Measurements from ENCODE around the gene VWA2.

Gene VWA2

GRCh38 chr10:114250236-114250635 lies 11.2 kb downstream of the VWA2 start:
- no peak for DNase-seq (ENCODE audit: low spot score)

- DNase-seq (ENCODE audit: low spot score) = no peak
Observed at GRCh38 chr10:114250716-114251115, 11.7 kb downstream of the VWA2 start.

GRCh38 chr10:114252092-114252491 lies 13.0 kb downstream of the VWA2 start:
- DNase-seq (ENCODE audit: low spot score) = no peak

- no peak for DNase-seq (ENCODE audit: low spot score)
Observed at GRCh38 chr10:114252883-114253282, 13.8 kb downstream of the VWA2 start.

GRCh38 chr10:114255227-114255626 lies 16.2 kb downstream of the VWA2 start:
- no peak for DNase-seq (ENCODE audit: low spot score)

- DNase-seq (ENCODE audit: low spot score) = no peak
Observed at GRCh38 chr10:114256008-114256765, 17.1 kb downstream of the VWA2 start.

GRCh38 chr10:114256822-114257221 lies 17.8 kb downstream of the VWA2 start:
- no peak for DNase-seq (ENCODE audit: low spot score)

- no peak for DNase-seq (ENCODE audit: low spot score)
Observed at GRCh38 chr10:114257498-114257897, 18.4 kb downstream of the VWA2 start.

- DNase-seq (ENCODE audit: low spot score) = no peak
Observed at GRCh38 chr10:114258274-114258840, 19.3 kb downstream of the VWA2 start.

GRCh38 chr10:114259824-114260223 lies 20.8 kb downstream of the VWA2 start:
- peak; percentile 88 for DNase-seq (ENCODE audit: low spot score)

GRCh38 chr10:114260366-114260765 lies 21.3 kb downstream of the VWA2 start:
- DNase-seq (ENCODE audit: low spot score) = no peak

- peak; percentile 64 for DNase-seq (ENCODE audit: low spot score)
Observed at GRCh38 chr10:114261076-114261475, 22.0 kb downstream of the VWA2 start.

- no peak for DNase-seq (ENCODE audit: low spot score)
Observed at GRCh38 chr10:114262496-114262895, 23.4 kb downstream of the VWA2 start.

GRCh38 chr10:114265392-114266053 lies 26.5 kb downstream of the VWA2 start:
- peak; percentile 61 for DNase-seq (ENCODE audit: low spot score)

GRCh38 chr10:114266521-114266920 lies 27.5 kb downstream of the VWA2 start:
- DNase-seq (ENCODE audit: low spot score) = no peak

- DNase-seq (ENCODE audit: low spot score) = no peak
Observed at GRCh38 chr10:114271075-114271778, 32.2 kb downstream of the VWA2 start.

- peak; percentile 93 for DNase-seq (ENCODE audit: low spot score)
Observed at GRCh38 chr10:114271779-114272167, 32.7 kb downstream of the VWA2 start.

GRCh38 chr10:114272696-114273095 lies 33.6 kb downstream of the VWA2 start:
- no peak for DNase-seq (ENCODE audit: low spot score)

GRCh38 chr10:114273910-114274309 lies 34.9 kb downstream of the VWA2 start:
- DNase-seq (ENCODE audit: low spot score) = no peak

GRCh38 chr10:114274616-114275453 lies 35.8 kb downstream of the VWA2 start:
- no peak for DNase-seq (ENCODE audit: low spot score)

- DNase-seq (ENCODE audit: low spot score) = no peak
Observed at GRCh38 chr10:114276066-114276465, 37.0 kb downstream of the VWA2 start.

- no peak for DNase-seq (ENCODE audit: low spot score)
Observed at GRCh38 chr10:114276671-114277070, 37.6 kb downstream of the VWA2 start.
